Kidney (tissue), 14 donors: ENCODE results near the gene XPO6. TPM values are rescaled to one million over a fixed set of nuclear protein-coding genes. Genes with fewer than 3 reads are reported as not detected.

ENCODE experiments used
- DNase-seq, 5 donors: peaks; one replicate each; pipeline ENCODE4 v3.0.0-alpha.2; 2013 to 2020
- FAIRE-seq: peaks from 2 replicates; lab custom pipeline; 2012; peaks lifted over from hg19 to GRCh38; lab: Jason Lieb, UNC
- H3K27ac ChIP-seq, 2 donors: one replicate each; pipeline ENCODE4 v1.7.0; 2013; ENCODE audit warnings: low read depth in 2 of 2, low read length in 2 of 2, inconsistent platforms in 1 of 2
- H3K27me3 ChIP-seq: one replicate; pipeline ENCODE4 v1.7.1; 2013; ENCODE audit warnings: low read length, inconsistent platforms; ENCODE audit not compliant: control insufficient read depth, insufficient read depth
- H3K36me3 ChIP-seq, 3 donors: one replicate each; pipeline versions ENCODE4 v1.7.0 to v1.7.1; 2013; ENCODE audit warnings: low read length in 3 of 3, control low read depth in 1 of 3, inconsistent platforms in 1 of 3; ENCODE audit not compliant: insufficient read depth in 3 of 3, control insufficient read depth in 2 of 3
- H3K4me1 ChIP-seq, 3 donors: one replicate each; pipeline versions ENCODE4 v1.7.0 to v1.7.1; 2013; ENCODE audit warnings: low read length in 3 of 3, inconsistent platforms in 1 of 3, low read depth in 1 of 3; ENCODE audit not compliant: control insufficient read depth in 2 of 3, insufficient read depth in 2 of 3
- H3K4me3 ChIP-seq, 3 donors: one replicate each; pipeline versions ENCODE4 v1.7.0 to v1.8.1; 2013; ENCODE audit warnings: low read length in 3 of 3, control low read depth in 1 of 3, inconsistent platforms in 1 of 3
- H3K9ac ChIP-seq, 3 donors: one replicate each; pipeline versions ENCODE4 v1.7.0 to v1.7.1; 2013; ENCODE audit warnings: low read length in 3 of 3, control low read depth in 1 of 3, inconsistent platforms in 1 of 3
- H3K9me3 ChIP-seq, 3 donors: one replicate each; pipeline versions ENCODE4 v1.7.0 to v1.7.1; 2013; ENCODE audit warnings: low read length in 3 of 3, control low read depth in 1 of 3, inconsistent platforms in 1 of 3; ENCODE audit not compliant: control insufficient read depth in 2 of 3, insufficient read depth in 1 of 3
- CTCF ChIP-seq: IDR thresholded peaks from 3 replicates; pipeline ENCODE4 v1.5.1; 2012; ENCODE audit warnings: mild to moderate bottlenecking, moderate library complexity, borderline replicate concordance; ENCODE audit not compliant: insufficient read depth; ENCODE audit errors: extremely low read depth
- intact Hi-C: fragments of 100-400 bp; cut with DNase I; formaldehyde crosslinking; loops from one replicate; pipeline ENCODE4 v1.11.1; 2022
- polyA plus RNA-seq: library from polyadenylated mRNA; stranded (reverse); fragments of 350-450 nt; fragmentation: Illumina TruSeq; extraction: RNeasy Lipid Tissue Mini Kit (QIAGEN cat#74804); gene quantifications from one replicate; pipeline ENCODE4 v1.2.3, GENCODE V29; 2014; ENCODE audit warnings: low read depth, low replicate concordance; ENCODE audit not compliant: insufficient read depth
- total RNA-seq: library from RNA; stranded (reverse); fragmentation: NEBNext Ultra II Directional; extraction: Animal tissue kit (Norgen Biotek cat#: 25700); gene quantifications from one replicate; pipeline ENCODE4 v1.2.1, GENCODE V29; 2021
- donor health status: control.
- donor health status: control.
- donor health status: control.
- donor health status: control.
- donor health status: control.
- donor health status: DM: yes; HTN: yes; CAD: no.
- donor health status: Normal renal cell carcinoma (clear cell type).

Gene XPO6
- total and polyA plus RNA-seq, 2 donors from 2014 or later: 57.2 to 98.8 TPM

DNA sequence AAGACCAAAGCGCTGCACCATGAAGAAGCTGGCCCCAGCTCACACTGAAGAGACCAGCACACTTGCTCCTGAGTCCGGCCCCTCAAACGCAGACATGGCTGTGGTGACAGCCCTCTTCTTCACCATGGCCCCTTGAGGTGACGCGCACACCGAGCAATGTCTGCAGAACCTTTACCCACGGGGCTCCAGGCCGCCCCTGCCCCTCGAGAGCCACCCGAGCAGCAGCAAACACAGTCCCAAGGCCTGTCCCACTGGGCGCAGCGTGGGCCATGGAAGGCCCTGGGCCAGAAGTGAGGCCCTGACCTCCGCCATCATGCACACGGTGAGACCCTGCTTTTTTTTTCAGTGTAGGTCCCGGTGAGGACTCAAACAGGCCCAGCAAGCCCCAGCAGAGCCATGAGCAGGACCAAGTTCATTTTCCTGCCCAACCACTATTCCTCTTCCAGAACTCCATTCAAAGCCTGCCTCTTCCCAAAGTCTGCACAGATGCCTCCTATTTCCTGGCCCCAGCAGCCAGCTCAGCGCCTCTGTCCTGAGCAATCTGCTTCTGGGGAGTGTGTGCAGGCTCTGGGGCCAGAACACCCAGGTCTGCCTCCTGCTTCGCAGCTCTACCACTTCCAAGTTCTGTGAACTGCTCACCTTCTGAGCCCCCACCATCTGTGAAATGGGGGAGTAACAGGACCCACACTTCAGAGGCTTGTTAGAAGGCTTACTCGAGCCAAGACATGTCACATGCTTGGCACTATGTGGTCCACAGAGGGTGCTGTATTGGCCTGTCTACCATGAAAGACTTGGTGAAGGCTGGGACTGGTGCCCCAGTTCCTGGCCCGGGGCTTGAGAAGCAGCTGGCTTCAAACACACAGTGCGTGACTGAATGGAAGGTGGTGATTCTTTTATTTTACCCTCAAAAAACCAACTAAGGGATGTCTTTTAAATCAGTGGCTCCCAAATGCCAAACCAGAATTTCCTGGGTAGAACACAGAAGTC, 112.5 kb downstream of the XPO6 start:
- H3K9ac ChIP-seq: no peak overlapping the region
- no peaks in the 10 kb centered on the region for H3K9me3 ChIP-seq
- no peak for TF ChIP-seq CTCF
- intact Hi-C loops: no loop called here
- DNase-seq (peak in 1 of 5 donors; percentile 47), FAIRE-seq (no peak)
- H3K27me3 ChIP-seq: no peaks in the 10 kb centered on the region
- no peak overlapping the region for H3K4me3 ChIP-seq
- no peak overlapping the region for H3K27ac ChIP-seq
- no peaks in the 10 kb centered on the region for H3K4me1 ChIP-seq
- H3K36me3 ChIP-seq: peaks cover 2 to 45% (median 30%) of the 10 kb centered on the region in 3 donors

- TF ChIP-seq CTCF: no peak
- no peak overlapping the region for H3K27ac ChIP-seq
- FAIRE-seq (no peak), DNase-seq (peak in 1 of 5 donors; percentile 63)
- no peaks in the 10 kb centered on the region for H3K27me3 ChIP-seq
- no peaks in the 10 kb centered on the region for H3K9me3 ChIP-seq
- intact Hi-C loops: no loop called here
- H3K36me3 ChIP-seq: peaks cover 0 to 37% (median 21%) of the 10 kb centered on the region in 3 donors
- H3K4me3 ChIP-seq: no peak overlapping the region
- no peak overlapping the region for H3K9ac ChIP-seq
- H3K4me1 ChIP-seq: no peaks in the 10 kb centered on the region
Measured at GRCh38 chr16:28098171-28098958, 113.4 kb downstream of the XPO6 start.

- Histone ChIP-seq H3K36me3 (peaks cover 0 to 30% (median 16%) of the 10 kb centered on the region in 3 donors), H3K4me1 (no peaks in the 10 kb centered on the region), H3K27me3 (no peaks in the 10 kb centered on the region), H3K4me3 (no peak overlapping the region), H3K9me3 (no peaks in the 10 kb centered on the region), H3K27ac (no peak overlapping the region), H3K9ac (no peak overlapping the region)
- intact Hi-C loops: no loop called here
- FAIRE-seq: no peak
- TF ChIP-seq CTCF: no peak
- DNase-seq: peak in 1 of 5 donors; percentile 78
Measured at GRCh38 chr16:28096983-28097899, 114.5 kb downstream of the XPO6 start.
